Measurements from ENCODE around the gene SLC8A1. TPM values are rescaled to one million over a fixed set of nuclear protein-coding genes. Genes with fewer than 3 reads are reported as not detected.

The SLC8A1 gene
- total and polyA plus RNA-seq, 2 donors (not counting 1 experiment from before 2014, with no cell fraction given): 17.4 to 109 TPM

- no peak overlapping the region for H3K4me2 ChIP-seq (ENCODE audit: extremely low read depth, insufficient read depth, low read length)
- no peaks in the 10 kb centered on the region for H3K79me2 ChIP-seq (ENCODE audit: control insufficient read depth, insufficient read depth, low read length)
- peaks cover 4% of the 10 kb centered on the region for H3K4me1 ChIP-seq (ENCODE audit: control insufficient read depth, extremely low read depth, insufficient read depth, low read length)
- DNase-seq (ENCODE audit: low read depth in 2 of 2): no peak
- H3K27me3 ChIP-seq (ENCODE audit: control insufficient read depth, insufficient read depth, low read length): no peaks in the 10 kb centered on the region
- TF ChIP-seq EZH2 (IDR thresholded peaks at IDR 0.05; ENCODE audit: low read length, missing control alignments) (no peak), CTCF (conservative IDR thresholded peaks at IDR 0.05 in 1 of 2, IDR thresholded peaks at IDR 0.05 in 1 of 2; ENCODE audit: low read depth in 1 of 2, low read length in 2 of 2) (no peak)
- no peak overlapping the region for H3K4me3 ChIP-seq (replicated peaks in 1 of 4; ENCODE audit: control extremely low read depth in 1 of 4, insufficient read depth in 1 of 4, low read depth in 3 of 4, low read length in 4 of 4)
- no peaks in the 10 kb centered on the region for H4K20me1 ChIP-seq (ENCODE audit: control insufficient read depth, extremely low read depth, insufficient read depth, low read length)
- no peaks in the 10 kb centered on the region for H3K9me3 ChIP-seq (ENCODE audit: control insufficient read depth, insufficient read depth, low read depth, low read length)
- no peaks in the 10 kb centered on the region for H3K36me3 ChIP-seq (ENCODE audit: control insufficient read depth, insufficient read depth, low read length)
- no peak overlapping the region for H2AFZ ChIP-seq (ENCODE audit: low read length)
- no peak overlapping the region for H3K9ac ChIP-seq (ENCODE audit: insufficient read depth, low read length)
- no peak overlapping the region for H3K27ac ChIP-seq (ENCODE audit: insufficient read depth, low read length)
Measured at GRCh38 chr2:40483549-40484243, 31.8 kb upstream of the SLC8A1 start.

- no peaks in the 10 kb centered on the region for H3K79me2 ChIP-seq (ENCODE audit: control insufficient read depth, insufficient read depth, low read length)
- H3K4me1 ChIP-seq (ENCODE audit: control insufficient read depth, extremely low read depth, insufficient read depth, low read length): no peaks in the 10 kb centered on the region
- no peaks in the 10 kb centered on the region for H3K27me3 ChIP-seq (ENCODE audit: control insufficient read depth, insufficient read depth, low read length)
- TF ChIP-seq CTCF (conservative IDR thresholded peaks at IDR 0.05 in 1 of 2, IDR thresholded peaks at IDR 0.05 in 1 of 2; ENCODE audit: low read depth in 1 of 2, low read length in 2 of 2) (no peak), EZH2 (IDR thresholded peaks at IDR 0.05; ENCODE audit: low read length, missing control alignments) (no peak)
- H3K9me3 ChIP-seq (ENCODE audit: control insufficient read depth, insufficient read depth, low read depth, low read length): no peaks in the 10 kb centered on the region
- H3K36me3 ChIP-seq (ENCODE audit: control insufficient read depth, insufficient read depth, low read length): no peaks in the 10 kb centered on the region
- DNase-seq (ENCODE audit: low read depth in 2 of 2): peak in 1 of 2 donors; percentile 27
- no peak overlapping the region for H3K27ac ChIP-seq (ENCODE audit: insufficient read depth, low read length)
- H3K9ac ChIP-seq (ENCODE audit: insufficient read depth, low read length): no peak overlapping the region
- no peak overlapping the region for H2AFZ ChIP-seq (ENCODE audit: low read length)
- no peaks in the 10 kb centered on the region for H4K20me1 ChIP-seq (ENCODE audit: control insufficient read depth, extremely low read depth, insufficient read depth, low read length)
- no peak overlapping the region for H3K4me2 ChIP-seq (ENCODE audit: extremely low read depth, insufficient read depth, low read length)
- no peak overlapping the region for H3K4me3 ChIP-seq (replicated peaks in 1 of 4; ENCODE audit: control extremely low read depth in 1 of 4, insufficient read depth in 1 of 4, low read depth in 3 of 4, low read length in 4 of 4)
Measured at GRCh38 chr2:40480596-40480995, 28.7 kb upstream of the SLC8A1 start.

DNA sequence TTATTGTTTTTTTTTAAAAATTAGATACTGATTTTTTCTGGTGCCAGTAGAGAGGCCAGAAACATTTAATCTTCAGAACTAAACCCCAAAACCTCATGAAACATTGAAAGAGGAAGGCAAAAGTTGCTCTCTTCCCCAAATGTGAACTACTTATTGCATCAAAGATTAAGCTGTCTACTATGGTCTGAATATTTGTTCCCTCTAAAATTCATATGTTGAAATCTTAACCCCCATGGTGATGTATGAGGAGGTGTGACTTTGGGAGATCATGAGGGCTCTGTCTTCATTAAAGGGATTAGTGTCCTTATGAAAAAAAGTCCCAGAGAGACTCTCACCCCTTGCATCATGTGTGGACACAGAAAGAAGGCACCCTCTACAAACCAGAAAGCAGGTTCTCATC, 28.2 kb upstream of the SLC8A1 start:
- no peak overlapping the region for H3K9ac ChIP-seq (ENCODE audit: insufficient read depth, low read length)
- no peaks in the 10 kb centered on the region for H3K79me2 ChIP-seq (ENCODE audit: control insufficient read depth, insufficient read depth, low read length)
- no peaks in the 10 kb centered on the region for H3K4me1 ChIP-seq (ENCODE audit: control insufficient read depth, extremely low read depth, insufficient read depth, low read length)
- no peak overlapping the region for H3K4me3 ChIP-seq (replicated peaks in 1 of 4; ENCODE audit: control extremely low read depth in 1 of 4, insufficient read depth in 1 of 4, low read depth in 3 of 4, low read length in 4 of 4)
- no peaks in the 10 kb centered on the region for H4K20me1 ChIP-seq (ENCODE audit: control insufficient read depth, extremely low read depth, insufficient read depth, low read length)
- H3K27ac ChIP-seq (ENCODE audit: insufficient read depth, low read length): no peak overlapping the region
- H3K9me3 ChIP-seq (ENCODE audit: control insufficient read depth, insufficient read depth, low read depth, low read length): no peaks in the 10 kb centered on the region
- DNase-seq (ENCODE audit: low read depth in 2 of 2): no peak
- H3K36me3 ChIP-seq (ENCODE audit: control insufficient read depth, insufficient read depth, low read length): no peaks in the 10 kb centered on the region
- no peaks in the 10 kb centered on the region for H3K27me3 ChIP-seq (ENCODE audit: control insufficient read depth, insufficient read depth, low read length)
- H3K4me2 ChIP-seq (ENCODE audit: extremely low read depth, insufficient read depth, low read length): no peak overlapping the region
- no peak overlapping the region for H2AFZ ChIP-seq (ENCODE audit: low read length)
- TF ChIP-seq CTCF (conservative IDR thresholded peaks at IDR 0.05 in 1 of 2, IDR thresholded peaks at IDR 0.05 in 1 of 2; ENCODE audit: low read depth in 1 of 2, low read length in 2 of 2) (no peak), EZH2 (IDR thresholded peaks at IDR 0.05; ENCODE audit: low read length, missing control alignments) (no peak)
